GM21381 (cell line): ENCODE results near the gene COPS7A.
"Not testable (repeated sequence)": the region's sequence is repeated elsewhere in the genome, so short reads cannot be mapped to it uniquely, and the experiment has no call there.

Source experiments
- ATAC-seq: cut with Tn5 transposase; IDR thresholded peaks from one replicate; pipeline ENCODE4 v1.9.1; 2021; ENCODE audit warnings: mild to moderate bottlenecking, moderate library complexity; ENCODE audit not compliant: unreplicated experiment

Gene COPS7A

DNA sequence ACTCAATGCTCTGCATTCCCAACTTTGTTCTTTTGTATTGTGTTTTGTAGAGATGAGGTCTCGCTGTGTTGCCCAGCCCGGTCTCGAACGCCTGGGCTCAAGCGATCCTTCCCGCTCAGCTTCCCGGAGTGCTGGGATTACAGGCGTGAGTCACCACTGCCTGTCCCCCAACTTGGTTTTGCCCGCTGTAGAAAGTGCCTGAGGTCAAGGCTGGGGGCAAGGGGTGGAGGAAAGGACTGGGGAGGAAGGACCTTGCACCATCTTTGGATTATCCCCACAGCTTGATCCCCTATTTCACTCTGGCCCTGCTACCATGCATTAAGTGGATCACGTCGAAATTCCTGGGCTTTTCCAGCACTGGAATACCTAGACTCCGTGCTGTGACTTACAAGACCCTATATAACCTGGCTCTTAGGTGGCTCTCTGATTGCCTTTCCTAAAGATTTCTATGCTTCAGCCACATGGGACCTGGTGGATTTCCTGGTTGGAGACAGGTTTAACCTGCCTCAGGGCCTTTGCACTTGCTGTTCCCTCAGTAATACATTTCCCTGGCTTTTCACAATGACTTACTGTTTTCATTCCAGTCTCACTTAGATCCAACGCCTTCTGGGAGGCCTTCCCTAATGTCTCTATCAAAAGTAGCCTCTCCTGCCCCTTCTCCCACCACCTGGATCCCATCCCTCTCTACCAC lies 22.6 kb upstream of the COPS7A start:
- no peak for ATAC-seq

DNA sequence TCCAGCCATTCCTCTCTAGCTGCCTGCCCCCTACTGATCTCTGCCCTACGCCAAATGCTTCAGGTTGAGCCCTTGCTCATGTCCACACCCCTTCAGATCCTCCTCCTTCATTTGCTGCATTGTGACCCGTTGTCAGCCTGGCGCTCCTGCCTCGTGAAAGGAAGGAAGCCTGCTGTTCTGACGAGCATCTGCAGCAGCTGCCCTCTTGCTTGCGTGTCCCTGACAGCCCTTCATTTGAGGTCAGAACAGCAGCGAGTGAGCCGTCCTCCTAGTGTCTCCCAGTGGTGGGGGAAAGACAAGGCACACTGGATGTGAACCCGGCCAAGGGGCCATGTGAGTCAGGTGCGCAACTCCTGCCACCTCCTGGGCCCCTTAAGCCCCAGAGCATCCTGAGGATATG lies 20.2 kb upstream of the COPS7A start:
- ATAC-seq, result no peak

GRCh38 chr12:6708351-6708750 lies 15.5 kb upstream of the COPS7A start:
- ATAC-seq, result not testable (repeated sequence)

DNA sequence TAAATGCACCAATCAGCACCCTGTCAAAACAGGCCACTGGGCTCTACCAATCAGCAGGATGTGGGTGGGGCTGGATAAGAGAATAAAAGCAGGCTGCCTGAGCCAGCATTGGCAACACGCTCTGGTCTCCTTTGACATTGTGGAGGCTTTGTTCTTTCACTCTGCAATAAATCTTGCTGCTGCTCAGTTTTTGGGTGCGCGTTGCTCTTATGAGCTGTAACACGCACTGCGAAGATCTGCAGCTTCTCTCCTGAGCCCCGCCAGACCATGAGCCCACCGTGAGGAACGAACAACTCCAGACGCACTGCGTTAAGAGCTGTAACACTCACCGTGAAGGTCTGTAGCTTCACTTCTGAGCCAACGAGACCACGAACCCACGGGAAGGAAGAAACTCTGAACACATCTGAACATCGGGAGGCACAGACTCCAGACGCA lies 14.9 kb upstream of the COPS7A start:
- ATAC-seq, result no peak

GRCh38 chr12:6716031-6716873 lies 7.6 kb upstream of the COPS7A start:
- not testable (repeated sequence) for ATAC-seq

DNA sequence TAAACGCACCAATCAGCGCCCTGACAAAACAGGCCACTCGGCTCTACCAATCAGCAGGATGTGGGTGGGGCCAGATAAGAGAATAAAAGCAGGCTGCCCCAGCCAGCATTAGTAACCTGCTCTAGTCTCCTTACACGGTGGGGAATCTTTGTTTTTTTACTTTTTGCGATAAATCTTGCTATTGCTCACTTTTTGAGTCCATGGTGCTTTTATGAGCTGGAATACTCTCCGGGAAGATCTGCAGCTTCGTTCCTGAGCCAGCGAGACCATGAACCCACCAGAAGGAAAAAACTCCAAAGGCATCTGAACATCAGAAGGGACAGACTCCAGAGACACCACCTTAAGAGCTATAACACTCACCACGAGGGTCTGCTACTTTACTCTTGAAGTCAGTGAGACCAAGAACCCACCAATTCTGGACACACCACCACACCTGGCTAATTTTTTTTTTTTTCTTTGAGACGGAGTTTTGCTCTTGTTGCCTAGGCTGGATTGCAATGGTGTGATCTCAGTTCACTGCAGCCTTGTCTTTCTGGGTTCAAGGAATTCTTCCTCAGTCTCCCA lies 6.9 kb upstream of the COPS7A start:
- ATAC-seq, result no peak

GRCh38 chr12:6722863-6723262 lies 983 bp upstream of the COPS7A start:
- no peak for ATAC-seq

DNA sequence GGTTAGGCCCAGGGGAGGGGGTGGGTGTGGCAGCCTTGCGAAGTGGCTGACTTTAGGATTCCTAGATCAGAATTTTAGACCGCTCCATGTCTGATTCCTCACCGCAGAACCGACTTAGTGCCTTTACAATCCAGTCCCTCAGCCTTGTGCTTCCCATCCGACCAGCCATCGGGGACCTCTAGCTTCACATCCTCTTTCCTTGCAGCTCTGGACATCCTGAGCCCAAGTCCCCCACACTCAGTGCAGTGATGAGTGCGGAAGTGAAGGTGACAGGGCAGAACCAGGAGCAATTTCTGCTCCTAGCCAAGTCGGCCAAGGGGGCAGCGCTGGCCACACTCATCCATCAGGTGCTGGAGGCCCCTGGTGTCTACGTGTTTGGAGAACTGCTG lies 557 bp downstream of the COPS7A start:
- ATAC-seq, result peak; percentile 12

DNA sequence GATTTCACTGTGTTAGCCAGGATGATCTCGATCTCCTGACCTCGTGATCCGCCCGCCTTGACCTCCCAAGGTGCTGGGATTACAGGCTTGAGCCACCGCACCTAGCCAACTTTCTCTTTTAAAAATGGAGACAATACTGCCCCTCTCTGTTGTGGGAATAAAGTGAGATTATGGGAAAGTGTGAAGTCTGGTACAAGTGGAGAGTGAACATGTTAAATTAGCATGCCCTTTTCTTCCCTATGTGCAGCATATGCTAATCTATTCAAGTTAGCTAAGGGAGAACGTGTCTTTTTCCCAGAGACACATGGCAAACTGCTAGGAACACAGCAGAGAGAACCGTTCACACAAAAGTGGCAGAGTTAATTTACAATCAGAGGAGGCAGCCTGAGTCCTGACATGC lies 1.5 kb downstream of the COPS7A start:
- ATAC-seq, result no peak

GRCh38 chr12:6729186-6729585 lies 5.3 kb downstream of the COPS7A start:
- no peak for ATAC-seq

GRCh38 chr12:6730169-6730568 lies 6.3 kb downstream of the COPS7A start:
- ATAC-seq, result no peak

- ATAC-seq, result no peak
These were observed 10.9 kb downstream of the COPS7A start for GRCh38 chr12:6734506-6735387.

DNA sequence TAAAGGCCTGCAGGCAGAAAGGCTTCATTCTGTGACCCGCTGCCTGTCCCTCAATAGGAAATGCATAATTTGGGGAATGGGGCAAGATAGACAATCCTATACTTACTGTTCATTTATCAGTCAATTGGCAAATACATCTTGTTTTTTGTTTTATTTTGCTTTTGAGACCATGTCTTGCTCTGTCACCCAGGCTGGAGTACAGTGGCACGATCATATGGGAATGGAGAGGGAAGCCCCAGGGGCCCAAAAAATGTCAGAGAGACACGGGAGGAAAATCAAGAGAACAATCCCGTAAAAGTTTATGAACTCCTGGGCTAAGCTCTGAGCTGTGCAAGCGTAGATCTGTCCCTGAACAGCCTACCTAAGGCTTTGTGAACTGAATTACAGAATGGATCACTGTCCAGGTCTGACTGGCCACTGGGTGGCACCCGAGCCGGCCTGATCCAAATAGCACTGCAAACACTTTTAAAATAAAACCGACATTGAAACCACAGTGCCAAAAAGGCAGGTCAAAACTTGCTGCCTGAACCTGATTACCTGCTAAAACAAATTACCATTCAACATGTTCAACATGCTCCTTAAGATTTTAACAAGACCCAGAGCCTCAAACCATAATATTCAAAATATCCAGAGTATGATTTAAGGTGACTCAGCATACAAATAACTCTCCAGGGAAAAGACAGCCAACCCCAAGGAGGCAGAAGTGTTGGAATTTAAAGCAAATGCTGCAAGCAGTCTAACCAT lies 11.8 kb downstream of the COPS7A start:
- ATAC-seq, result no peak

GRCh38 chr12:6736754-6737153 lies 12.9 kb downstream of the COPS7A start:
- no peak for ATAC-seq

DNA sequence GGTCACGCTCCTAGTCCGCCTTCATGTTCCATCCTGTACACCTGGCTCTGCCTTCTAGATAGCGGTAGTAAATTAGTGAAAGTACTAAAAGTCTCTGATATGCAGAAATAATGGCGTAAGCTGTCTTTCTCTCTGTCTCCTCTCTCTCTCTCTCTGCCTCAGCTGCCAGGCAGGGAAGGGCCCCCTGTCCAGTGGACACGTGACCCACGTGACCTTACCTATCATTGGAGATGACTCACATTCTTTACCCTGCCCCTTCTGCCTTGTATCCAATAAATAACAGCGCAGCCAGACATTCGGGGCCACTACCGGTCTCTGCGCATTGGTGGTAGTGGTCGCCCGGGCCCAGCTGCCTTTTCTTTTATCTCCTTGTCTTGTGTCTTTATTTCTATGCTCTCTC lies 18.2 kb downstream of the COPS7A start:
- not testable (repeated sequence) for ATAC-seq

- no peak for ATAC-seq
These were observed 19.0 kb downstream of the COPS7A start for GRCh38 chr12:6742834-6743233.

- ATAC-seq, result not testable (repeated sequence)
These were observed 19.5 kb downstream of the COPS7A start for GRCh38 chr12:6743300-6743699.

- no peak for ATAC-seq
These were observed 22.1 kb downstream of the COPS7A start for GRCh38 chr12:6745741-6746525.

GRCh38 chr12:6747216-6747615 lies 23.4 kb downstream of the COPS7A start:
- no peak for ATAC-seq
